K562 (cell line): ENCODE measurements around the gene RNF144A. TPM values are rescaled to one million over a fixed set of nuclear protein-coding genes. Genes with fewer than 3 reads are reported as not detected.

Source experiments
- ATAC-seq: fragments of 200-7000 bp; cut with Tn5 transposase; 3 replicates; pipeline ENCODE4 v1.9.1; 2020; ENCODE audit warnings: moderate library complexity
- BruUV-seq: library from RNA; stranded (reverse); fragments of 400-500 nt; replicated peaks from 2 replicates; lab custom pipeline; 2021; lab: Mats Ljungman, UMichigan
- CTCF ChIA-PET: fragments of 300-600 bp; formaldehyde crosslinking; extraction: SDS; loops from one replicate; lab custom pipeline; 2021; ENCODE audit warnings: low intra/inter-chr PET ratio; lab: Yijun Ruan, JAX
- POLR2A ChIA-PET: fragments of 300-600, 350-650 bp; sonication (Branson Sonifier 250); formaldehyde crosslinking; extraction: SDS; loops from one replicate; lab custom pipeline; 2021; ENCODE audit warnings: antibody characterized with exemption, inconsistent platforms; lab: Yijun Ruan, JAX
- DNase-seq, 4 experiments: peaks; one replicate each; pipeline versions ENCODE4 v3.0.0 to v3.0.0-alpha.2; 2011 to 2018; ENCODE audit warnings: low spot score in 3 of 4, mixed read lengths in 3 of 4; ENCODE audit errors: extremely low read depth in 1 of 4
- FAIRE-seq: peaks from 2 replicates; lab custom pipeline; 2011; peaks lifted over from hg19 to GRCh38; lab: Jason Lieb, UNC
- H2AFZ ChIP-seq: 2 replicates; pipeline ENCODE4 v1.6.0; 2011; ENCODE audit warnings: low read depth, low read length, control low read depth, inconsistent platforms
- H3K27ac ChIP-seq: fragments of 200-600 bp; 3 replicates; pipeline ENCODE4 v1.8.0; 2011; ENCODE audit warnings: low read depth, mild to moderate bottlenecking, control low read depth, inconsistent platforms, low read length, moderate library complexity, mixed read lengths; ENCODE audit errors: extremely low read depth
- H3K27me3 ChIP-seq, 2 experiments: fragments of 300-600 bp in 1 of 2; 2 replicates in 1 of 2; 3 replicates in 1 of 2; pipeline versions ENCODE4 v1.6.0 to v1.8.0; 2011; ENCODE audit warnings: inconsistent platforms in 2 of 2, low read length in 2 of 2, mild to moderate bottlenecking in 1 of 2, mixed read lengths in 1 of 2, moderate library complexity in 1 of 2; ENCODE audit not compliant: control insufficient read depth in 2 of 2, insufficient read depth in 2 of 2
- H3K36me3 ChIP-seq: fragments of 300-600 bp; 3 replicates; pipeline ENCODE4 v1.8.0; 2011; ENCODE audit warnings: mild to moderate bottlenecking, low read length, inconsistent platforms; ENCODE audit not compliant: control insufficient read depth, insufficient read depth
- H3K4me1 ChIP-seq, 2 experiments: fragments of 200-600 bp in 1 of 2; replicated peaks in 1 of 2; 2 replicates in 1 of 2; 3 replicates in 1 of 2; pipeline versions ENCODE4 v1.5.1 to v1.8.0; 2011; ENCODE audit warnings: inconsistent platforms in 2 of 2, low read length in 2 of 2, mild to moderate bottlenecking in 1 of 2, mixed read lengths in 1 of 2, moderate library complexity in 1 of 2; ENCODE audit not compliant: control insufficient read depth in 2 of 2, insufficient read depth in 2 of 2
- H3K4me2 ChIP-seq: 2 replicates; pipeline ENCODE4 v1.6.1; 2011; ENCODE audit warnings: low read length, control low read depth, inconsistent platforms, mixed read lengths; ENCODE audit not compliant: insufficient read depth
- H3K4me3 ChIP-seq: fragments of 200-600 bp; sonication (generic), shearing (Covaris generic); 2 replicates; pipeline ENCODE4 v1.5.1; 2016; ENCODE audit warnings: control low read depth, inconsistent platforms
- H3K79me2 ChIP-seq: fragments of 200-600 bp; 3 replicates; pipeline ENCODE4 v1.8.0; 2011; ENCODE audit warnings: low read length, inconsistent platforms; ENCODE audit not compliant: control insufficient read depth, insufficient read depth
- H3K9ac ChIP-seq, 2 experiments: 2 replicates each; pipeline versions ENCODE4 v1.6.0 to v1.6.1; 2011; ENCODE audit warnings: low read depth in 2 of 2, low read length in 2 of 2, control low read depth in 1 of 2, inconsistent platforms in 1 of 2, mild to moderate bottlenecking in 1 of 2, mixed read lengths in 1 of 2; ENCODE audit not compliant: insufficient read depth in 1 of 2
- H3K9me1 ChIP-seq: one replicate; pipeline ENCODE4 v1.6.0; 2011; ENCODE audit warnings: inconsistent platforms, mild to moderate bottlenecking, low read length, moderate library complexity; ENCODE audit not compliant: control insufficient read depth, insufficient read depth
- H3K9me3 ChIP-seq: replicated peaks from 2 replicates; pipeline ENCODE4 v1.5.1; 2011; ENCODE audit warnings: low read depth, low read length, inconsistent platforms; ENCODE audit not compliant: control insufficient read depth, insufficient read depth
- H4K20me1 ChIP-seq: replicated peaks from 2 replicates; pipeline ENCODE4 v1.6.1; 2011; ENCODE audit warnings: low read length, inconsistent platforms, mixed read lengths; ENCODE audit not compliant: control insufficient read depth, insufficient read depth
- ARNT ChIP-seq, 2 experiments: fragments of 450-650 bp; IDR thresholded peaks; 2 replicates each; pipeline ENCODE4 v1.6.1; 2016; ENCODE audit warnings: mild to moderate bottlenecking in 1 of 2
- CHCHD3 ChIP-seq: fragments of 250-450 bp; sonication (Bioruptor Pico); IDR thresholded peaks from 2 replicates; pipeline ENCODE4 v2.1.2; 2022; ENCODE audit warnings: mild to moderate bottlenecking
- ETV1 ChIP-seq: fragments of 450-650 bp; conservative IDR thresholded peaks from 2 replicates; pipeline ENCODE4 v1.6.1; 2016; ENCODE audit warnings: missing genetic modification characterization, control low read depth, low read depth, missing compliant biosample characterization
- NFXL1 ChIP-seq: fragments of 450-650 bp; formaldehyde crosslinking; IDR thresholded peaks from 2 replicates; pipeline ENCODE4 v1.4.0; 2021; ENCODE audit warnings: mild to moderate bottlenecking
- PPARD ChIP-seq: fragments of 250-450 bp; sonication (Bioruptor Pico); IDR thresholded peaks from 2 replicates; pipeline ENCODE4 v1.8.0; 2022; ENCODE audit warnings: inconsistent platforms, mild to moderate bottlenecking, moderate library complexity
- RFX1 ChIP-seq: fragments of 450-650 bp; IDR thresholded peaks from 2 replicates; pipeline ENCODE4 v1.6.1; 2016; ENCODE audit warnings: mild to moderate bottlenecking, moderate library complexity
- U2AF2 ChIP-seq: fragments of 200-400 bp; formaldehyde crosslinking; optimal IDR thresholded peaks from 2 replicates; pipeline ENCODE3; 2017; ENCODE audit warnings: low read depth, mild to moderate bottlenecking, low read length
- ZBTB7A ChIP-seq: IDR thresholded peaks from 2 replicates; pipeline ENCODE4 v1.6.1; 2011; ENCODE audit warnings: low read depth, mild to moderate bottlenecking, low read length, moderate library complexity, borderline replicate concordance; ENCODE audit not compliant: control insufficient read depth
- ZC3H8 ChIP-seq: fragments of 450-650 bp; IDR thresholded peaks from 2 replicates; pipeline ENCODE4 v1.6.1; 2017
- ZNF175 ChIP-seq: fragments of 200-800 bp; sonication (Bioruptor generic); IDR thresholded peaks from 2 replicates; pipeline ENCODE4 v1.6.1; 2016; ENCODE audit warnings: low read depth, mild to moderate bottlenecking, missing genetic modification characterization, missing compliant biosample characterization
- ZNF561 ChIP-seq: fragments of 450-650 bp; formaldehyde crosslinking; conservative IDR thresholded peaks from 2 replicates; pipeline ENCODE4 v1.4.0; 2020; ENCODE audit warnings: mild to moderate bottlenecking, moderate library complexity
- WGBS: fragments of 100-300 bp; shearing (Covaris generic); methylation state at CpG from one replicate; pipeline ENCODE4 v1.1.6; 2016; ENCODE audit warnings: low coverage, mixed read lengths; ENCODE audit not compliant: insufficient coverage; ENCODE audit errors: missing lambda C conversion rate; 5-methylcytosine and 5-hydroxymethylcytosine counted together
- in situ Hi-C: fragments of 300-500 bp; cut with MboI; formaldehyde crosslinking; loops from 4 replicates; pipeline ENCODE4 v1.15.0; 2018; ENCODE audit warnings: inconsistent platforms, mixed read lengths
- intact Hi-C: fragments of 100-400 bp; cut with micrococcal nuclease; formaldehyde crosslinking; loops from 2 replicates; pipeline ENCODE4 v1.14.2; 2022
- polyA plus RNA-seq, 8 experiments: library from polyadenylated mRNA; depleted of rRNA in 4 of 8; stranded (reverse) in 5 of 8; unstranded in 3 of 8; fragments of >200 nt; fragmentation: Nextera tagmentation in 2 of 8; fragmentation: Illumina TruSeq in 1 of 8; extraction: Ambion mirVana in 2 of 8; extraction: Trizol in 1 of 8; gene quantifications; 2 replicates each; pipeline versions ENCODE4 v1.2.1 to v1.2.3, GENCODE V29; 2011 to 2014; ENCODE audit warnings: inconsistent platforms in 1 of 8, missing spikeins in 1 of 8
- total RNA-seq, 7 experiments: library from RNA; depleted of rRNA in 6 of 7; stranded (reverse); fragments of >200 nt in 6 of 7; fragmentation: Illumina TruSeq in 2 of 7; extraction: Trizol in 2 of 7; gene quantifications; 2 replicates each; pipeline versions ENCODE4 v1.2.1 to v1.2.3, GENCODE V29; 2011 to 2021; ENCODE audit warnings: low replicate concordance in 1 of 7
- TF ChIP-seq, protein P1 (sequence below): fragments of 450-650 bp; IDR thresholded peaks from 2 replicates; pipeline ENCODE4 v1.7.0; 2016; ENCODE audit warnings: borderline replicate concordance
- TF ChIP-seq, protein P2 (sequence below): fragments of 250-450 bp; sonication (Bioruptor Pico); IDR thresholded peaks from 2 replicates; pipeline ENCODE4 v1.4.0; 2020
- TF ChIP-seq, protein P3 (sequence below), 2 experiments: fragments of 250-450 bp in 1 of 2; fragments of 450-650 bp in 1 of 2; sonication (Bioruptor Pico) in 1 of 2; IDR thresholded peaks; 2 replicates each; pipeline versions ENCODE4 v1.6.1 to v1.8.0; 2016 to 2021; ENCODE audit warnings: mild to moderate bottlenecking in 2 of 2, moderate library complexity in 2 of 2, missing compliant biosample characterization in 1 of 2, missing genetic modification characterization in 1 of 2
- TF ChIP-seq, protein P4 (sequence below): IDR thresholded peaks from 2 replicates; pipeline ENCODE4 v1.6.1; 2011; ENCODE audit not compliant: insufficient read length; ENCODE audit errors: extremely low read depth

Gene RNF144A
- total and polyA plus RNA-seq, 9 of the 15 experiments (the other 6 are each of a cell fraction or from before 2014, with no cell fraction given) = 0.96 to 11.3 (median 6.2) TPM

DNA sequence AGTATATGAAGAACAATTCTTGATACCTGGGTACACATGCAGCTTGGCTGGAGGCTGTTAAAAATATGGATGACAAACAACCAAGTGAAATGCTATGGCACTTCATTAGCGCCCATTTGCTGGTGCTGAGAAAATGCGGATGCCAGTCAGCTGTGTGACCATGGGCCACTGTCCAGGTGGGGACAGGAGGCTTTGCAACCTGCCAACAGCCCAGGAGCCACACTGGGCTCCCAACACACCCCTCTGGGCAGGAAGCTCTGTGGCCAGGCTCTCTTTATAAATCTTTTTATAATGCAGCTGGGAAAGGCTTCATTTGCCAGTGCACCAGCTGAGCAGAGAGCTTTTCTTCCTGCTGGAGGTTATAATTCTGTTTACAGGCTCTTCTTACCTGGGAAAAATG, 19.9 kb downstream of the RNF144A start:
- ATAC-seq = no peak
- no peak for FAIRE-seq
- Histone ChIP-seq H3K9me3 (no peaks in the 10 kb centered on the region), H3K27ac (no peak overlapping the region), H3K9ac (no peak overlapping the region), H4K20me1 (0 out of 2 replicates have a peak, but pooled peaks cover 6% of the 10 kb centered on the region), H3K4me1 (no peaks in the 10 kb centered on the region; a peak in 2 of 5 replicates), H3K36me3 (no peaks in the 10 kb centered on the region), H3K9me1 (no peaks in the 10 kb centered on the region), H3K4me2 (no peak overlapping the region), H3K4me3 (no peak overlapping the region), H2AFZ (no peak overlapping the region), H3K79me2 (no peaks in the 10 kb centered on the region), H3K27me3 (no peaks in the 10 kb centered on the region)
- ChIA-PET POLR2A (no interaction called here), CTCF (no interaction called here)
- in situ Hi-C loops (no loop called here), intact Hi-C loops (no loop called here)
- no TSS peak for BruUV-seq
- no peak for DNase-seq
- 54% methylated on average over 2 of the region's 2 CpGs for WGBS
- TF ChIP-seq ZNF175 (CRISPR knock-in tag) (no peak), CHCHD3 (CRISPR knock-in tag) (no peak), ZNF561 (CRISPR knock-in tag) (no peak), RFX1 (no peak), ZC3H8 (no peak), NFXL1 (CRISPR knock-in tag) (no peak), ETV1 (tag) (no peak), ARNT (IDR thresholded peaks at IDR 0.05) (no peak), PPARD (CRISPR knock-in tag) (no peak), U2AF2 (no peak), ZBTB7A (no peak)
- TF ChIP-seq, protein P1, sequence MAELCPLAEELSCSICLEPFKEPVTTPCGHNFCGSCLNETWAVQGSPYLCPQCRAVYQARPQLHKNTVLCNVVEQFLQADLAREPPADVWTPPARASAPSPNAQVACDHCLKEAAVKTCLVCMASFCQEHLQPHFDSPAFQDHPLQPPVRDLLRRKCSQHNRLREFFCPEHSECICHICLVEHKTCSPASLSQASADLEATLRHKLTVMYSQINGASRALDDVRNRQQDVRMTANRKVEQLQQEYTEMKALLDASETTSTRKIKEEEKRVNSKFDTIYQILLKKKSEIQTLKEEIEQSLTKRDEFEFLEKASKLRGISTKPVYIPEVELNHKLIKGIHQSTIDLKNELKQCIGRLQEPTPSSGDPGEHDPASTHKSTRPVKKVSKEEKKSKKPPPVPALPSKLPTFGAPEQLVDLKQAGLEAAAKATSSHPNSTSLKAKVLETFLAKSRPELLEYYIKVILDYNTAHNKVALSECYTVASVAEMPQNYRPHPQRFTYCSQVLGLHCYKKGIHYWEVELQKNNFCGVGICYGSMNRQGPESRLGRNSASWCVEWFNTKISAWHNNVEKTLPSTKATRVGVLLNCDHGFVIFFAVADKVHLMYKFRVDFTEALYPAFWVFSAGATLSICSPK = no peak
- TF ChIP-seq, protein P2, sequence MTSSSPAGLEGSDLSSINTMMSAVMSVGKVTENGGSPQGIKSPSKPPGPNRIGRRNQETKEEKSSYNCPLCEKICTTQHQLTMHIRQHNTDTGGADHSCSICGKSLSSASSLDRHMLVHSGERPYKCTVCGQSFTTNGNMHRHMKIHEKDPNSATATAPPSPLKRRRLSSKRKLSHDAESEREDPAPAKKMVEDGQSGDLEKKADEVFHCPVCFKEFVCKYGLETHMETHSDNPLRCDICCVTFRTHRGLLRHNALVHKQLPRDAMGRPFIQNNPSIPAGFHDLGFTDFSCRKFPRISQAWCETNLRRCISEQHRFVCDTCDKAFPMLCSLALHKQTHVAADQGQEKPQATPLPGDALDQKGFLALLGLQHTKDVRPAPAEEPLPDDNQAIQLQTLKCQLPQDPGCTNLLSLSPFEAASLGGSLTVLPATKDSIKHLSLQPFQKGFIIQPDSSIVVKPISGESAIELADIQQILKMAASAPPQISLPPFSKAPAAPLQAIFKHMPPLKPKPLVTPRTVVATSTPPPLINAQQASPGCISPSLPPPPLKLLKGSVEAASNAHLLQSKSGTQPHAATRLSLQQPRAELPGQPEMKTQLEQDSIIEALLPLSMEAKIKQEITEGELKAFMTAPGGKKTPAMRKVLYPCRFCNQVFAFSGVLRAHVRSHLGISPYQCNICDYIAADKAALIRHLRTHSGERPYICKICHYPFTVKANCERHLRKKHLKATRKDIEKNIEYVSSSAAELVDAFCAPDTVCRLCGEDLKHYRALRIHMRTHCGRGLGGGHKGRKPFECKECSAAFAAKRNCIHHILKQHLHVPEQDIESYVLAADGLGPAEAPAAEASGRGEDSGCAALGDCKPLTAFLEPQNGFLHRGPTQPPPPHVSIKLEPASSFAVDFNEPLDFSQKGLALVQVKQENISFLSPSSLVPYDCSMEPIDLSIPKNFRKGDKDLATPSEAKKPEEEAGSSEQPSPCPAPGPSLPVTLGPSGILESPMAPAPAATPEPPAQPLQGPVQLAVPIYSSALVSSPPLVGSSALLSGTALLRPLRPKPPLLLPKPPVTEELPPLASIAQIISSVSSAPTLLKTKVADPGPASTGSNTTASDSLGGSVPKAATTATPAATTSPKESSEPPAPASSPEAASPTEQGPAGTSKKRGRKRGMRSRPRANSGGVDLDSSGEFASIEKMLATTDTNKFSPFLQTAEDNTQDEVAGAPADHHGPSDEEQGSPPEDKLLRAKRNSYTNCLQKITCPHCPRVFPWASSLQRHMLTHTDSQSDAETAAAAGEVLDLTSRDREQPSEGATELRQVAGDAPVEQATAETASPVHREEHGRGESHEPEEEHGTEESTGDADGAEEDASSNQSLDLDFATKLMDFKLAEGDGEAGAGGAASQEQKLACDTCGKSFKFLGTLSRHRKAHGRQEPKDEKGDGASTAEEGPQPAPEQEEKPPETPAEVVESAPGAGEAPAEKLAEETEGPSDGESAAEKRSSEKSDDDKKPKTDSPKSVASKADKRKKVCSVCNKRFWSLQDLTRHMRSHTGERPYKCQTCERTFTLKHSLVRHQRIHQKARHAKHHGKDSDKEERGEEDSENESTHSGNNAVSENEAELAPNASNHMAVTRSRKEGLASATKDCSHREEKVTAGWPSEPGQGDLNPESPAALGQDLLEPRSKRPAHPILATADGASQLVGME (CRISPR knock-in tag) = no peak
- TF ChIP-seq, protein P3, sequence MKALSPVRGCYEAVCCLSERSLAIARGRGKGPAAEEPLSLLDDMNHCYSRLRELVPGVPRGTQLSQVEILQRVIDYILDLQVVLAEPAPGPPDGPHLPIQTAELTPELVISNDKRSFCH (CRISPR knock-in tag; IDR thresholded peaks at IDR 0.05) = no peak
- TF ChIP-seq, protein P3 (tag; IDR thresholded peaks at IDR 0.05) = no peak
- TF ChIP-seq, protein P4, sequence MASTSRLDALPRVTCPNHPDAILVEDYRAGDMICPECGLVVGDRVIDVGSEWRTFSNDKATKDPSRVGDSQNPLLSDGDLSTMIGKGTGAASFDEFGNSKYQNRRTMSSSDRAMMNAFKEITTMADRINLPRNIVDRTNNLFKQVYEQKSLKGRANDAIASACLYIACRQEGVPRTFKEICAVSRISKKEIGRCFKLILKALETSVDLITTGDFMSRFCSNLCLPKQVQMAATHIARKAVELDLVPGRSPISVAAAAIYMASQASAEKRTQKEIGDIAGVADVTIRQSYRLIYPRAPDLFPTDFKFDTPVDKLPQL = no peak
